H54 (cell line): ENCODE data around the gene KLHL35.
A peak's percentile ranks its signal among the peaks of the same experiment; 100 is the strongest.

Experiments used
- DNase-seq: peaks from one replicate; pipeline ENCODE4 v3.0.0; 2011; ENCODE audit warnings: low spot score, mixed read lengths; ENCODE audit not compliant: insufficient read length
- FAIRE-seq: peaks from 3 replicates; lab custom pipeline; 2011; peaks lifted over from hg19 to GRCh38; lab: Jason Lieb, UNC
- POLR2A ChIP-seq: IDR thresholded peaks from 2 replicates; pipeline ENCODE4 v1.6.1; 2011; ENCODE audit warnings: low read depth, mild to moderate bottlenecking, low read length

The KLHL35 gene

GRCh38 chr11:75461151-75461550 is 28.1 kb upstream of the KLHL35 start:
- DNase-seq (no peak), FAIRE-seq (no peak)
- no peak for TF ChIP-seq POLR2A

- no peak for DNase-seq
- TF ChIP-seq POLR2A = no peak
- no peak for FAIRE-seq
These were observed 23.7 kb upstream of the KLHL35 start for GRCh38 chr11:75456596-75457183.

- no peak for TF ChIP-seq POLR2A
- FAIRE-seq = no peak
- DNase-seq = no peak
These were observed 22.0 kb upstream of the KLHL35 start for GRCh38 chr11:75454987-75455386.

GRCh38 chr11:75453916-75454655 is 21.1 kb upstream of the KLHL35 start:
- TF ChIP-seq POLR2A = no peak
- no peak for FAIRE-seq
- DNase-seq = no peak

- no peak for DNase-seq
- TF ChIP-seq POLR2A = no peak
- no peak for FAIRE-seq
These were observed 18.1 kb upstream of the KLHL35 start for GRCh38 chr11:75450826-75451821.

- DNase-seq (peak; percentile 59), FAIRE-seq (no peak)
- no peak for TF ChIP-seq POLR2A
These were observed 17.2 kb upstream of the KLHL35 start for GRCh38 chr11:75450236-75450635.

- FAIRE-seq = no peak
- DNase-seq = no peak
These were observed 16.8 kb upstream of the KLHL35 start for GRCh38 chr11:75449776-75450175.

GRCh38 chr11:75449271-75449670 is 16.3 kb upstream of the KLHL35 start:
- DNase-seq (no peak), FAIRE-seq (no peak)
- TF ChIP-seq POLR2A = no peak

More at GRCh38 chr11:75449776-75450175, 16.8 kb upstream of the KLHL35 start:
- TF ChIP-seq POLR2A = no peak

- no peak for FAIRE-seq
These were observed 14.4 kb upstream of the KLHL35 start for GRCh38 chr11:75447415-75447814.

GRCh38 chr11:75445315-75445953 is 12.4 kb upstream of the KLHL35 start:
- DNase-seq (peak; percentile 67), FAIRE-seq (no peak)
- TF ChIP-seq POLR2A = no peak

More at GRCh38 chr11:75447415-75447814, 14.4 kb upstream of the KLHL35 start:
- DNase-seq = no peak
- no peak for TF ChIP-seq POLR2A

- TF ChIP-seq POLR2A = no peak
- no peak for DNase-seq
- no peak for FAIRE-seq
These were observed 10.0 kb upstream of the KLHL35 start for GRCh38 chr11:75443043-75443442.

- DNase-seq = no peak
- no peak for TF ChIP-seq POLR2A
- FAIRE-seq = no peak
These were observed 9.3 kb upstream of the KLHL35 start for GRCh38 chr11:75442161-75442885.

GRCh38 chr11:75441804-75442132 is 8.8 kb upstream of the KLHL35 start:
- no peak for TF ChIP-seq POLR2A
- FAIRE-seq (no peak), DNase-seq (no peak)
